ENCODE results near the gene ANXA4. TPM values are rescaled to one million over a fixed set of nuclear protein-coding genes. Genes with fewer than 3 reads are reported as not detected.

Gene ANXA4
- total and polyA plus RNA-seq, 4 donors: 19.5 to 61.4 (median 22.6) TPM

- H3K27ac ChIP-seq (ENCODE audit: low read depth, low read length): no peak overlapping the region
- no peaks in the 10 kb centered on the region for H3K4me1 ChIP-seq (ENCODE audit: control insufficient read depth, insufficient read depth, low read length)
- WGBS (ENCODE audit: insufficient coverage): 100% methylated on average over 1 of the region's 5 CpGs
- no peaks in the 10 kb centered on the region for H3K9me3 ChIP-seq (ENCODE audit: control insufficient read depth, insufficient read depth, low read length)
- no peaks in the 10 kb centered on the region for H3K27me3 ChIP-seq (ENCODE audit: control insufficient read depth, insufficient read depth, low read length)
- H3K36me3 ChIP-seq (ENCODE audit: control insufficient read depth, insufficient read depth, low read length): peaks cover 24% of the 10 kb centered on the region
- H3K4me3 ChIP-seq (ENCODE audit: low read depth, low read length): no peak overlapping the region
- DNase-seq (ENCODE audit: low read depth in 4 of 6, low spot score in 6 of 6): no peak
Measured at GRCh38 chr2:69847068-69847828, 105.3 kb downstream of the ANXA4 start.

GRCh38 chr2:69848186-69848790 lies 106.4 kb downstream of the ANXA4 start:
- Histone ChIP-seq H3K36me3 (ENCODE audit: control insufficient read depth, insufficient read depth, low read length) (peaks cover 24% of the 10 kb centered on the region), H3K27me3 (ENCODE audit: control insufficient read depth, insufficient read depth, low read length) (no peaks in the 10 kb centered on the region), H3K4me3 (ENCODE audit: low read depth, low read length) (no peak overlapping the region), H3K9me3 (ENCODE audit: control insufficient read depth, insufficient read depth, low read length) (no peaks in the 10 kb centered on the region), H3K27ac (ENCODE audit: low read depth, low read length) (no peak overlapping the region), H3K4me1 (ENCODE audit: control insufficient read depth, insufficient read depth, low read length) (no peaks in the 10 kb centered on the region)
- WGBS (ENCODE audit: insufficient coverage): 100% methylated on average over 1 of the region's 7 CpGs
- DNase-seq (ENCODE audit: low read depth in 4 of 6, low spot score in 6 of 6): no peak

GRCh38 chr2:69858261-69858660 lies 116.3 kb downstream of the ANXA4 start:
- Histone ChIP-seq H3K27ac (ENCODE audit: low read depth, low read length) (no peak overlapping the region), H3K4me1 (ENCODE audit: control insufficient read depth, insufficient read depth, low read length) (no peaks in the 10 kb centered on the region), H3K9me3 (ENCODE audit: control insufficient read depth, insufficient read depth, low read length) (no peaks in the 10 kb centered on the region), H3K27me3 (ENCODE audit: control insufficient read depth, insufficient read depth, low read length) (no peaks in the 10 kb centered on the region), H3K36me3 (ENCODE audit: control insufficient read depth, insufficient read depth, low read length) (peaks cover 6% of the 10 kb centered on the region), H3K4me3 (ENCODE audit: low read depth, low read length) (no peak overlapping the region)
- DNase-seq (ENCODE audit: low read depth in 4 of 6, low spot score in 6 of 6): no peak
- no CpG with 5 or more reads among the region's 2 CpGs for WGBS (ENCODE audit: insufficient coverage)

- Histone ChIP-seq H3K36me3 (ENCODE audit: control insufficient read depth, insufficient read depth, low read length) (peaks cover 19% of the 10 kb centered on the region), H3K27ac (ENCODE audit: low read depth, low read length) (no peak overlapping the region), H3K4me3 (ENCODE audit: low read depth, low read length) (no peak overlapping the region), H3K9me3 (ENCODE audit: control insufficient read depth, insufficient read depth, low read length) (no peaks in the 10 kb centered on the region), H3K27me3 (ENCODE audit: control insufficient read depth, insufficient read depth, low read length) (no peaks in the 10 kb centered on the region), H3K4me1 (ENCODE audit: control insufficient read depth, insufficient read depth, low read length) (no peaks in the 10 kb centered on the region)
- WGBS (ENCODE audit: insufficient coverage): no CpG with 5 or more reads among the region's 1 CpG
- no peak for DNase-seq (ENCODE audit: low read depth in 4 of 6, low spot score in 6 of 6)
Measured at GRCh38 chr2:69863298-69863697, 121.4 kb downstream of the ANXA4 start.

Small RNAs within 50 kb of the gene (small RNA-seq; reads per million reads assigned to genes)
- not detected for gene RPL23AP92 (ENCODE audit: low replicate concordance)

Other genes with a start within 250 kb of the ANXA4 start
- 10 to 100 TPM; 46.7 to 55.4 TPM for gene AAK1, start 98.4 kb upstream of the ANXA4 start, total RNA-seq
- gene AAK1, start 98.4 kb upstream of the ANXA4 start, polyA plus RNA-seq (ENCODE audit: insufficient read length in 2 of 2): 10 to 100 TPM; 38.0 to 43.2 TPM
- gene GMCL1, start 87.5 kb downstream of the ANXA4 start, total RNA-seq: 10 to 100 TPM; 13.4 to 17.2 TPM
- gene GMCL1, start 87.5 kb downstream of the ANXA4 start, polyA plus RNA-seq (ENCODE audit: insufficient read length in 2 of 2): 10 to 100 TPM; 12.7 to 14.8 TPM
- 10 to 100 TPM; 57.0 to 78.0 TPM for gene SNRNP27, start 151.8 kb downstream of the ANXA4 start, total RNA-seq
- gene SNRNP27, start 151.8 kb downstream of the ANXA4 start, polyA plus RNA-seq (ENCODE audit: insufficient read length in 2 of 2): 10 to 100 TPM; 82.9 to 95.8 TPM
- gene MXD1, start 173.0 kb downstream of the ANXA4 start, total RNA-seq: 10 to 100 TPM in 1 of 2 donors, 1 to 10 TPM in 1; 5.4 to 27.2 TPM
- 10 to 100 TPM; 16.2 to 18.1 TPM for gene MXD1, start 173.0 kb downstream of the ANXA4 start, polyA plus RNA-seq (ENCODE audit: insufficient read length in 2 of 2)
- gene ASPRV1, start 219.5 kb downstream of the ANXA4 start, total RNA-seq: 1 to 10 TPM; 3.1 to 4.9 TPM
- 1 to 10 TPM; 7.0 to 7.7 TPM for gene ASPRV1, start 219.5 kb downstream of the ANXA4 start, polyA plus RNA-seq (ENCODE audit: insufficient read length in 2 of 2)

All from spinal cord (tissue), 10 donors.